ENCODE results near the gene POU2F3.

DNA sequence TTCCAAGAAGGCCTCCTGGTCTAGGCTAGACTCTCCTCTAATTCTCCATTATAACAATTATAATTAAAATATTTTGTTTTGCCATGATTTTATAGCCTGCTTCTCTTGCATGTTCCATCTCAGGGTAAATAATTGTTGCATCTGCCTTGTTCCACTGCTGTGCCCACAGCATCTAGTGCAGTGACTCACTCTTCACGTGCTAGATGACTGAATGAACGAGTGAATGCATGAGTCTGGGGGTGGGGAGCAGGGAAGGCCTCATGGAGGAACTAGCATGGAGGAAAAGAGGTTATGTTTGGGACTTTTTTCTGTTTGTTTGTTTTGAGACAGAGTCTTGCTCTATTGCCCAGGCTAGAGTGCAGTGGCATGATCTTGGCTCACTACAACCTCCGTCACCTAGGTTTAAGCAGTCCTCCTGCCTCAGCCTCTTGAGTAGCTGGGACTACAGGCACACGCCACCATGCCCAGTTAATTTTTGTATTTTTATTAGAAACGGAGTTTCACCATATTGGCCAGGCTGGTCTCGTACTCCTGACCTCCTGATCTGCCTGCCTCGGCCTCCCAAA lies 34.3 kb upstream of the POU2F3 start:
- TF ChIP-seq POLR2A (IDR thresholded peaks at IDR 0.05) = no peak
- TF ChIP-seq, protein P1, sequence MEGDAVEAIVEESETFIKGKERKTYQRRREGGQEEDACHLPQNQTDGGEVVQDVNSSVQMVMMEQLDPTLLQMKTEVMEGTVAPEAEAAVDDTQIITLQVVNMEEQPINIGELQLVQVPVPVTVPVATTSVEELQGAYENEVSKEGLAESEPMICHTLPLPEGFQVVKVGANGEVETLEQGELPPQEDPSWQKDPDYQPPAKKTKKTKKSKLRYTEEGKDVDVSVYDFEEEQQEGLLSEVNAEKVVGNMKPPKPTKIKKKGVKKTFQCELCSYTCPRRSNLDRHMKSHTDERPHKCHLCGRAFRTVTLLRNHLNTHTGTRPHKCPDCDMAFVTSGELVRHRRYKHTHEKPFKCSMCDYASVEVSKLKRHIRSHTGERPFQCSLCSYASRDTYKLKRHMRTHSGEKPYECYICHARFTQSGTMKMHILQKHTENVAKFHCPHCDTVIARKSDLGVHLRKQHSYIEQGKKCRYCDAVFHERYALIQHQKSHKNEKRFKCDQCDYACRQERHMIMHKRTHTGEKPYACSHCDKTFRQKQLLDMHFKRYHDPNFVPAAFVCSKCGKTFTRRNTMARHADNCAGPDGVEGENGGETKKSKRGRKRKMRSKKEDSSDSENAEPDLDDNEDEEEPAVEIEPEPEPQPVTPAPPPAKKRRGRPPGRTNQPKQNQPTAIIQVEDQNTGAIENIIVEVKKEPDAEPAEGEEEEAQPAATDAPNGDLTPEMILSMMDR (IDR thresholded peaks at IDR 0.05) = no peak

Data from body of pancreas (tissue), 4 donors.